Nucleus accumbens (tissue), 56 donors: ENCODE results near the gene AS3MT.
"Not testable (repeated sequence)": the region's sequence is repeated elsewhere in the genome, so short reads cannot be mapped to it uniquely, and the experiment has no call there.

Source experiments
- DNase-seq, 56 donors: peaks; one replicate each; lab custom pipeline; 2025; lab: John Stamatoyannopoulos, UW

AS3MT gene

DNA sequence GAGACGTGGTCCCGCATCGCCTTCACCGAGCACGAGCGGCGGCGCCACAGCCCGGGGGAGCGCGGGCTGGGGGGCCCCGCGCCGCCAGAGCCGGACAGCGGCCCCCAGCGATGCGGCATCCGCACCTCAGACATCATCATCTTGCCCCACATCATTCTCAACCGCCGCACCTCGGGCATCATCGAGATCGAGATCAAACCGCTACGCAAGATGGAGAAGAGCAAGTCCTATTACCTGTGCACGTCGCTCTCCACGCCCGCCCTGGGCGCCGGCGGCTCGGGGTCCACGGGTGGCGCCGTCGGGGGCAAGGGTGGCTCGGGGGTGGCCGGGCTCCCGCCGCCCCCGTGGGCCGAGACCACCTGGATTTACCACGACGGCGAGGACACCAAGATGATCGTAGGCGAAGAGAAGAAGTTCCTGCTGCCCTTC lies 49.6 kb downstream of the AS3MT start:
- peak in 20 of 56 donors; percentile 17 to 55 (median 43) for DNase-seq

DNA sequence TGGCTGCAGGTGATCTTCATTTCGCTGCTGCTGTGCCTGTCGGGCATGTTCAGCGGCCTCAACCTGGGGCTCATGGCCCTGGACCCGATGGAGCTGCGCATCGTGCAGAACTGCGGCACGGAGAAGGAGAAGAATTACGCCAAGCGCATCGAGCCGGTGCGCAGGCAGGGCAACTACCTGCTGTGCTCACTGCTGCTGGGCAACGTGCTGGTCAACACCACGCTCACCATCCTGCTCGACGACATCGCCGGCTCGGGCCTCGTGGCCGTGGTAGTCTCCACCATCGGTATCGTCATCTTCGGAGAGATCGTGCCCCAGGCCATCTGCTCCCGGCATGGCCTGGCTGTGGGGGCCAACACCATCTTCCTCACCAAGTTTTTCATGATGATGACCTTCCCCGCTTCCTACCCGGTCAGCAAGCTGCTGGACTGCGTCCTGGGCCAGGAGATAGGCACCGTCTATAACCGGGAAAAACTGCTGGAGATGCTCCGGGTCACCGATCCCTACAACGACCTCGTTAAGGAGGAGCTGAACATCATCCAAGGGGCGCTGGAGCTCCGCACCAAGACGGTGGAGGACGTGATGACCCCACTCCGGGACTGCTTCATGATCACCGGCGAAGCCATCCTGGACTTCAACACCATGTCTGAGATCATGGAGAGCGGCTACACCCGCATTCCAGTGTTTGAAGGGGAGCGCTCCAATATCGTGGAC lies 50.1 kb downstream of the AS3MT start:
- peak in 21 of 56 donors; percentile 3 to 54 (median 23) for DNase-seq

DNA sequence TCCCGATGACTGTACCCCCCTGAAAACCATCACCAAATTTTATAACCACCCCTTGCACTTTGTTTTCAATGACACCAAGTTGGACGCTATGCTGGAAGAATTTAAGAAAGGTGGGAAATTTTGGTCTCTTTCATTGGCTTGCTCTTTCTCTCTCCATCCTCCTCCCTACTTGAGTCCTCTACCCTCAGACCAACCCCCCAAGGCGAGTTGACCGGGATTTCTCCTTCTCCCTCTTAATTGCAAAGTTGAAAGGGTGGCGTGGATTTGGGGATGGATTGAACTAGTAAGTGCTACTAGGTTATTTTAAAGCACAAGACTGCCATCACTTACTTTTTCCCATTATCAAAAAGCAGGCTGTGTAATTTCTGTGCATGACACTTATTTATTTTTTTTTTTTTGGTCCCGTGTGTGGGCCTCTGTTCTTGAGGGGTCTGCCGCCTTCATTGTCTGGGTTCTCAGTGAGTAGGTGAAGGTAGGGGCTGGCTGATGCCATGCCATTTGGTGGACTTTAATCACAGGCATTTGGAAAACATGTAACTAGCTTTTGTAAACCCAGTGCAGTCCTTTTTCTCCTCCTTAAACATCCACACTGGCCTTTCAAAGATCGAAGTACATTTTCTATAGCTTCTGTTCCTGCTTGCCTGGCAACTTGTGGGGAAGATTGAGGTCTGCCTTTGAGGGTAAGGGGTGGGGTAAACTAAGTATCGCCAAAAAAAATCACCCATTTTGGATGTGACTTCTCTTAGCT lies 50.9 kb downstream of the AS3MT start:
- peak in 2 of 56 donors; percentile 3 to 19 for DNase-seq

DNA sequence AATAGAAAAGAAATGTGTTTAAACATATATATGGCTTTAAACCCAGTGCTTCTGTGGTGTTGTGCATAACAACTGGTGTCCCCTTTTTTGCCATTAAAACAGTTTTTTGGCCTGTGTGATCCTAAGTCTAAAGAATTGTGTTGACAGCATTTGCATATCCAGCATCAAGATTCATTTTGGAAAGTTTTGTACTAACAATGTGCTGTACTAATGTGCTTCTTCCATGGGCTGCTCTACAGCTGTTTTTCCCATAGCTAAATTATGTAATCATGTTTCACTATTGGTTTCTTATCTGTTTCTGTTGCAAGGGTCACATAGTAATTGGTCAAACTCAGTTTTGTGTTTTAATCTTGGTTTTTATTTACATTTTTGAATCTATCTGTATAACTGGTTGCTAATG lies 54.3 kb downstream of the AS3MT start:
- no peak for DNase-seq

DNA sequence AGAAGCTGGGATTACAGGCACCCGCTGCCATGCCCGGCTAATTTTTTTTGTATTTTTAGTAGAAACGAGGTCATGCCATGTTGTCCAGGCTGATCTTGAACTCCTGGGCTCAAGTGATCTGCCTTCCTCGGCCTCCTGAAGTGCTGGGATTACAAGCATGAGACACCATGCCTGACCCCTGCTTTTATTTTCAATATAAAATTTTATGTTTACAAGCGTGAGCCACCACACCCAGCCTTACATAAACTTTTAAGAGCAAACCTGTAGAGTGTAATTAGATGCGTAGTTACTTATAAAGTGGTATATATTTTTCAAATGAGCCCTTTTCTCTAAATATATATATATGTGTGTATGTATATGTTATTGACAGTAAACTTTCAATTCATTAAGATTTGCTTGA lies 57.6 kb downstream of the AS3MT start:
- DNase-seq: no peak

DNA sequence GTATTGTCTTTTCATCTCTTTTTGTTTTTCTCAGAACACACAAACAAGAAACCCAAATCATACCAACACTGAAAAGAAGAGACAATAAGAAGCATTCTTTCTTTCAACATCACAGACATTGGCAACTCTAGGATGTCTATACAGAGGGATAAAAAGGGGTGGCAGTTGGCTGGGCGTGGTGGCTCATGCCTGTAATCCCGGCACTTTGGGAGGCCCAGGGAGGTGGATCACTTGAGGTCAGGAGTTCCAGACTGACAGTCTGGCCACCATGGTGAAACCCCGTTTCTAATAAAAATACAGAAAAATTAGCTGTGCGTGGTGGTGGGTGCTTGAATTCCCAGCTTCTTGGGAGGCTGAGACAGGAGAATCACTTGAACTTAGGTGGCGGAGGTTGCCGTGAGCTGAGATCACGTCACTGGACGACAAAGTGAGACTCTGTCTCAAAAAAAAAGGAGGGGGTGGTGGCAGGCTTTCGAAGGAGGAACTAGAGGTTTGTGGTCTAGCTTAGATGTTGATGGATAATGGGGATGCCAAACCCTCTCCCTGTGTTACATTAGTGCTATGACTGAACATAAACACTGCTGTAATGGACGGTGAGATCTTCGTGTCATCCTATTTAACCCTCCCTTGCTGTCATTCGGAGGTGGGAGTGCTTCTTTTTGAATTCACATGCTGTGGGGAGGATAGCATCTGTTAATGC lies 58.2 kb downstream of the AS3MT start:
- DNase-seq: no peak

DNA sequence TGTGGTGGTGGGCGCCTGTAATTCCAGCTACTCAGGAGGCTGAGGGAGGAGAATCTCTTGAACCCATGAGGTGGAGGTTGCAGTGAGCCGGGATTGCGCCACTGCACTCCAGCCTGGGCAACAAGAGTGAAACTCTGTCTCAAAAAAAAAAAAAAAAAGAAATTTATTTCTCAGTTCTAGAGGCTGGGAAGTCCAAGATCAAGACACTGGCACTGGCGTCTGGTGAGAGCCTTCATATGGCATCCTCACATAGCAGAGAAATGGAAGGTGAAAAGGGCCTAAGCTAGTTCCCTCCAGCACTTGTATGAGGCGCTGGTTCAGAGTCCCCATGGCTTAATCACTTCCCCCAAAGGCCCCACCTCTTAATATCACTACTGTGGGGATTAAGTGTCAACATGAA lies 59.2 kb downstream of the AS3MT start:
- DNase-seq: not testable (repeated sequence)

DNA sequence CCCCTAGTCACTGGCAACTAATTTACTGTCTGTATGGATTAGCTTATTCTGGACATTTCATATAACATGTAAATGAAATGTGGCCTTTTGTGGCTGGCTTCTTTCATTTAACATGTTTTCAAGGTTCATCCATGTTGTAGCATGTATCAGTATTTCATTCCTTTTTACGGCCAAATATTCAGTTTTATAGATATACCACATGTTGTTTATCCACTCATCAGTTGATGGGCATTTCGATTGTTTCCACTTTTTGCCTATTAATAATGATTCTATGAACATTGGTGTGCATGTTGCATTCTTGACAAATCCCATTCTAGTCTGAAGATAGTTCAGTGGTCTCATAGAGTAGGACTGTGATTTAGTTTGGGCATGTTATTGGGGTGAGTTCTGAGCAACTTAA lies 61.5 kb downstream of the AS3MT start:
- DNase-seq: no peak

DNA sequence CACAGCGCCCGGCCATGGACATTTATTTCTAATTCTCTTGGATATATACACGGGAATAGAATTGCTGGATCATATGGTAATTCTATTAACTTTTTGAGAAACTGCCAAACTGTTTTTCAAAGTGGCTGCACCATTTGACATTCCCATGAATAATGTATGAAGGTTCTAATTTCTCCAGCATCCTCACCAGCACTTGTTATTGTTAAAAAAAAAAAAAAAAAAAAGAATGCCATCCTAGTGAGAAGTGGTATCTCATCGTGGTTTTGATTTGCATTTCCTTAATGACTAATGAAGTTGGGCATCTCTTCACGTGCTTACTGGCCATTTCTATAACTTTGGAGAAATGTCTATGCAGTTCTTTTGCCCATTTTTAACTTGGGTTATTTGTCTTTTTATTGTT lies 62.4 kb downstream of the AS3MT start:
- DNase-seq: no peak

DNA sequence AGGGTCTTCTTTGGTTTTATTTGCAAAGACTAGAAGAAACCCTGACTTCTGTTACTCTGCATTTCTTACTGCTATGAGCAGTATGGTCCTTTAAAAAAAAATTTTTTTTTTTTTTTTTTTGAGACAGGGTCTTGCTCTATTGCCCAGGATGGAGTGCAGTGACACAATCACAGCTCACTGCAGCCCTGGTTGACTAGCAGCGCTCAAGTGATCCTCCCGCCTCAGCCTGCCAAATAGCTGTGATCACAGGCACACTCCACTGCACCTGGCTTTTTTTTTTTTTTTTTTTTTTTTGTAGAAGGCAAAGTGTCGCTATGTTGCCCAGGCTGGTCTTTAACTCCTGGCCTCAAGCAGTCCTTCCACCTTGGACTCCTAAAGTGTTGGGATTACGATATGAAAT lies 66.2 kb downstream of the AS3MT start:
- no peak for DNase-seq

DNA sequence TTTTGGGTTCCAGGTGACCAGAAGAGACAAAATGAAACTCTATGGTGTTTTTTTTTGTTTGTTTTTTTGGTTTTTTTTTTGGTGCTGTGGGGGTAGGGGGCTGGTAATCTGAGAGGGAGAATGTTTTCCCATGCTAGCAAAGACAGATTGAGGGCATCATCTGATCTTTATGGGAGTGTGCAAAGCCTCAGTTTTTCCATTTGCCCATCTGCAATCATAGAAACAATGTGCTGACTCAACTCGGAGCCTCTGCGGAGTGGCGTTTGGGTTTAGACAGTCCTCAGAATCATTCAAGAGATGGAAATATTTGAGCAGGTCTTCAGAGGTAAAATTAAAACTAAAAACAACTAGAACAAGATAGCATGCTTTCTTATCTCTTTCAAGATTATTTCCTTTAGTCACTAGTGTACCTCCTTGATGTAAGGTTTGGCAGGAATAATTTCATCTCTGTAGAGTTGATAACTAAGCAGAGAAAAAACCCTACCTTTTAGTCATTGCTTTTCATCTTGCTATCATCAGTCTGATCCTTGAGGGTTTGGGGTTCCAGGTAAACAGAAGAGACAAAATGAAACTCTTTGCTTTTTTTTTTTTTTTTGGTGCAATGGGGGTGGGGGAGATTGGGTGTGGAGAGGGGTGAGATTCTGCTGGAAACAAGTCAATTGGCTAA lies 66.8 kb downstream of the AS3MT start:
- DNase-seq: no peak

DNA sequence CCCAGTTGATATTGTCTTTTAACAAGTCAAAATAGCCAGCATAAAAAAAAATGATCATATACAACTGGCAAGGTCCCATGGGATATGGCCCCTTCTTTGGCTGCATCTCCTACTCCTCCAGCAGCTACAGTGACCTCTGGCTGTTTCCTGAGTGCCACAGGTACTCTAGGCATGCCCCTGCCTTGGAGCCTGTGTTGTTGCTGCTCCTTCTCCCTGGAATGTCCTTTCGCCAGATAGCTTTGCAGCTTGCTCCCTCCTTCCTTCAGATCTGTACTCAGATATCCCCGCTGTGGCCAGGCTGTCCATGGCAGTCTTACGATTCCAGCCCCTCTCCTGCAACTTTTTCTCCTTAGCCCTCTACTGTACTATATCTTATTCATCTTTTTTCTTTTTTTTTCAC lies 72.1 kb downstream of the AS3MT start:
- DNase-seq: no peak

DNA sequence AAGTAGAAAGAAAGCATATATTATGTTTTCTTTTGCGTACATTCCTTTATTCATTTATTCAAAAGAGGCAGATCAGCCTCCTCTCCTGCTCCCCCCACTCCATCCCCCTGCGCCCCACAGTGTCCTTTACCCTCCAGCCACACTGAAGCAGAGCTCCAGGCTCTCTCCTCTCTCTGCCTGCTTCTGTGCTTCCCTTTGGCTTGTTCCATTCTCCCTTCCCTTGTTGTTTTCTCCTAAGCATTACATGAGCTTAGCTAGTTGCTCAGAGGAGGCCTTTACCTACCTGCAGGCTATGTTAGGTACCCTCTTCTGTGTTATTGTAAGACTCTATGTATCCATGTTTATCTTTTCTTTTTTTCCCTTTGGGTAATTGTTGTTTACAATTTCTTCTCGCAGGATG lies 76.2 kb downstream of the AS3MT start:
- no peak for DNase-seq

DNA sequence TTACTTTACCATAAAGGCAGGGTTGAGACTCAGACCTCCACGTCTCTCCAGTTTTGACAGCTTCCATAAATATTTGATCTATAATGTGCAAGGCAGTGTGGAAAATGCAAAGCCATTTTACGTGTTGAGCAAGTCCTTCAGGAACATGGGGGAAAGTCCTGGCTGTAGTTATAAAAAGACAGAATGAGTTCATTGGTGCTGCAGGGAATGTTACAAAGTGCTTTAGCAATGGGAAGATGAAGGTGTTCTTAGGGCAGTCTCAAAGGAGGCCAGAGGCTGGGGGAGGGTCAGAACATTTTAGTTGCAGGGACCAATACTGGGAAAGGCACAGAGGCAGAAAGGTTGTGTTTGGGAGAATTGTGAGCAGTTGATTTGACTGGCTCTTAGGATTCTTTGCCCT lies 76.7 kb downstream of the AS3MT start:
- no peak for DNase-seq

DNA sequence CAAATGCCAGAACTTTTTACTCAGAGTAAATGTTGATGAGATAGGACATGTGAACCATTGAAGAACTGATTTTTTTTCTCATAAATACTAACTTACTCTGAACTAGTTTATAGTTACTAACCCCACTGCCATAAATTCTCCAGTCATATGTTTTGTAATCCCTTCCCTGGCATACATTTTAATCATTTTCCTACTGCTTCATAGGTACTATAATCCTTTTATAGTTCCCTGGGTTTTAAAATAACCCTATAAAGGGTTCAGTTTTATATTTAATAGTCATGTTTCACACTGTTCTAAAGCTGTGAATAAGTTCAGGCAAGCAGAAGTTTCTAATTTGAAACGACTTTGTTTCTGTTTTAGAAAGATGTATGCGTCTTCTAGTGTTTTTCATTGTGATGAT lies 77.7 kb downstream of the AS3MT start:
- DNase-seq: no peak

DNA sequence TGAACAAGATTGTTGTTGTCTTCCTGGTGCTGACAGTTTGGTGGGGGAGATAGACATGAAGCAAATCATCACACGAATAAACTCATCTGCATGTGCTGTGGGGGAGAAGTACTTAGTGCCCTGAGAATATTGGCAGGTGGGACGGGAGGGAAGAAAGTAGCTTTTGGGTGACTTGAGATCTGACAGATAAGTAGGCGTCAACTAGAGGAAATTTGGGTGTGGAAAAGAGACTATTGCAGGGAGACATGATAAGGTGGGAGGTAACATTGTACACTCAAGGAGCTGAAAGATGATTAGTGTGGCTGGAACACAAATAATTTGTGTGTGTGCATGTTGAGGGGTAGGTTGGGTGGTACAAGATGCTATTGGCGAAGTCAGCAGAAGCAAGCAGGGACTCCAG lies 78.9 kb downstream of the AS3MT start:
- DNase-seq: peak in 16 of 56 donors; percentile 3 to 56 (median 23)

DNA sequence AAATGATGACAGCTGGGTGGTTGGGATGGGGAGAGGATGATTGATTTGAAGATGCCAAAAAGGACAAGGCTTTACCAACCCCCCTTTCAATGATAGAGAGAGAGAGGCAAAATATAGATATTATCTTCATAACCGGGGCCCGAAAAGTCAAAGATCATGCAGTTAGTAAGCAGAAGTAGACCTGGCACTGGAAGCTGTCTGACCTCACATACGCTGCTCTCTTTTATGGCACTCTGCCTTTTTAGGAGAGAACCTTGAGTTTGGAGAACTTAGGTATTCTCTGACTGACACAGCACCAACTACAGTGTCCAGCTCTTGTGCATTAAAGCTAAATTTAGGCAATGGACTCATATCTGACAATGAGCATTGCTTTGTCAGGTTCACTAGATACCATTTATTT lies 79.5 kb downstream of the AS3MT start:
- DNase-seq: no peak

DNA sequence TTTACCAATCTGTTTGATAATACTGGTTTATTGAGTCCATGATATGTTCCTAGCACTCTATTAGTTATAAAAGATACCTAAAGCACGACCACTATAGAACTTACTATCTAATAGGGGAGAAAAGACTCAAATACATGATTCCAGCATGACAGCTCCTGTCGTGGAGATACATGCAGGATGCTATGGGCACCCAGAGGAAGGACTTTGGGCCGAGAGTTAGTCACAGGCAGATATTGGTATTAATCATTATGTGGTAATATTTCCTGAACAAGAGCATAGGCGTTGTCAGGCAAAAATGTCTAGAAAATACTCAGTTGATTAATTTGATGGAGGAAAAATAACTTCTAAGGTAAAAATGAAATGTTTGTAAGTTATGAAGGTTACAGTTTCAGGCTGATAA lies 80.6 kb downstream of the AS3MT start:
- DNase-seq: no peak

DNA sequence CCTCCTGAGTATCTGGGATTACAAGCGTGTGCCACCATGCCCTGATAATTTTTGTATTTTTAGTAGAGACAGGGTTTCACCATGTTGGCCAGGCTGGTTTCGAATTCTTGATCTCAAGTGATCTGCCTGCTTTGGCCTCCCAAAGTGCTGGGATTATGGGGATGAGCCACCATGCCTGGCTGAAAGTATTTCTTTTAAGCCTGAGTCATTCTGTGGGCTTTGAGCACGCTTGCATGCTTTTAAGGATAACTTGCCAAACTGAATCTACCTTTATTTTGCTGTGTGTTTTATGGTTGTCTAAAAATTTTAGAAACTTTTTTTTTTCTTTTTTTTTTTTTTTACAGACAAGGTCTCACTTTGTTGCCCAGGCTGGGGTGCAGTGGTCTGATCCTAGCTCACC lies 82.0 kb downstream of the AS3MT start:
- DNase-seq: no peak
